Activated CD4-positive, alpha-beta T cell treated with anti-CD3 and anti-CD28 coated beads for 36 hours (primary cell): ENCODE data around the gene TTC31. TPM values are rescaled to one million over a fixed set of nuclear protein-coding genes. Genes with fewer than 3 reads are reported as not detected.
A peak's percentile ranks its signal among the peaks of the same experiment; 100 is the strongest.

Experiments used
- ATAC-seq: fragments of 200-7000 bp; cut with Tn5 transposase; one replicate; pipeline ENCODE4 v1.10.0; 2021; ENCODE audit warnings: mild to moderate bottlenecking, moderate library complexity
- CTCF ChIA-PET: fragments of 350-600 bp; sonication (Branson Sonifier 250); formaldehyde crosslinking; loops from one replicate; lab custom pipeline; 2021; ENCODE audit warnings: antibody characterized with exemption; lab: Charles Lee
- POLR2A ChIA-PET: fragments of 350-600 bp; sonication (Branson Sonifier 250); formaldehyde crosslinking; loops from one replicate; lab custom pipeline; 2021; ENCODE audit warnings: antibody characterized with exemption, inconsistent platforms; lab: Charles Lee
- DNase-seq: peaks from one replicate; pipeline ENCODE4 v3.0.0-alpha.2; 2020
- H3K27ac Mint-ChIP-seq: one replicate; pipeline ENCODE4 v1.8.0; 2021; ENCODE audit warnings: mixed read lengths
- H3K27me3 Mint-ChIP-seq: one replicate; pipeline ENCODE4 v1.8.0; 2021; ENCODE audit warnings: mixed read lengths
- H3K36me3 Mint-ChIP-seq: one replicate; pipeline ENCODE4 v1.8.0; 2021; ENCODE audit warnings: low read depth, mixed read lengths
- H3K4me1 Mint-ChIP-seq: one replicate; pipeline ENCODE4 v1.8.0; 2021; ENCODE audit warnings: mixed read lengths
- H3K4me3 Mint-ChIP-seq: one replicate; pipeline ENCODE4 v1.8.0; 2021; ENCODE audit warnings: mild to moderate bottlenecking, moderate library complexity, mixed read lengths
- H3K9me3 Mint-ChIP-seq: one replicate; pipeline ENCODE4 v1.8.0; 2021; ENCODE audit warnings: low read depth, mixed read lengths
- intact Hi-C, 2 experiments: fragments of 100-400 bp; cut with DNase I in 1 of 2; cut with micrococcal nuclease in 1 of 2; formaldehyde crosslinking; loops; one replicate each; pipeline versions ENCODE4 v1.14.2 to v1.15.1; 2022 to 2024; cut with DNase I, micrococcal nuclease
- total RNA-seq, 2 experiments: library from RNA; stranded (reverse); gene quantifications; one replicate each; pipeline ENCODE4 v1.2.3, GENCODE V29; 2021

Gene TTC31
- total RNA-seq, 2 experiments from 2014 or later, result 24.0 to 24.6 TPM

DNA sequence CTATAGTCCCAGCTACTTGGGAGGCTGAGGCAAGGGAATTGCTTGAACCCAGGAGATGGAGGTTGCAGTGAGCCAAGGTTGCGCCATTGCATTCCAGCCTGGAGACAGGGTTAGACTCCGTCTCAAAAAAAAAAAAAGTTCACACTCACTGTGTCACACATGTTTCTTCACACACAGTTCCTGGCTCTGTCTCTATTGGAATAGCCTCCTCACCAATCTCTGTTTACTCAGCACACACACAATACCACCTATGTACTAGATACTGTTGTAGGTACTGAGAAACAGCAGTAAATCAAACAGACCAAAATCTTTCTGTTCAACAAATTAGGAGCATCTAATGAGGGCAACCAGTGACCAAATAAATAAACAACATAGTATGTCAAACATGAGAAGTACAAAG is 3.3 kb downstream of the TTC31 start:
- Mint-ChIP-seq H3K36me3 (peaks cover 23% of the 10 kb centered on the region), H3K9me3 (no peaks in the 10 kb centered on the region), H3K27ac (no peak overlapping the region), H3K4me1 (peaks cover 16% of the 10 kb centered on the region), H3K27me3 (no peaks in the 10 kb centered on the region), H3K4me3 (no peak overlapping the region)
- ChIA-PET CTCF (no interaction called here), POLR2A (no interaction called here)
- DNase-seq, result no peak
- intact Hi-C loops, result no loop called here
- ATAC-seq, result no peak

DNA sequence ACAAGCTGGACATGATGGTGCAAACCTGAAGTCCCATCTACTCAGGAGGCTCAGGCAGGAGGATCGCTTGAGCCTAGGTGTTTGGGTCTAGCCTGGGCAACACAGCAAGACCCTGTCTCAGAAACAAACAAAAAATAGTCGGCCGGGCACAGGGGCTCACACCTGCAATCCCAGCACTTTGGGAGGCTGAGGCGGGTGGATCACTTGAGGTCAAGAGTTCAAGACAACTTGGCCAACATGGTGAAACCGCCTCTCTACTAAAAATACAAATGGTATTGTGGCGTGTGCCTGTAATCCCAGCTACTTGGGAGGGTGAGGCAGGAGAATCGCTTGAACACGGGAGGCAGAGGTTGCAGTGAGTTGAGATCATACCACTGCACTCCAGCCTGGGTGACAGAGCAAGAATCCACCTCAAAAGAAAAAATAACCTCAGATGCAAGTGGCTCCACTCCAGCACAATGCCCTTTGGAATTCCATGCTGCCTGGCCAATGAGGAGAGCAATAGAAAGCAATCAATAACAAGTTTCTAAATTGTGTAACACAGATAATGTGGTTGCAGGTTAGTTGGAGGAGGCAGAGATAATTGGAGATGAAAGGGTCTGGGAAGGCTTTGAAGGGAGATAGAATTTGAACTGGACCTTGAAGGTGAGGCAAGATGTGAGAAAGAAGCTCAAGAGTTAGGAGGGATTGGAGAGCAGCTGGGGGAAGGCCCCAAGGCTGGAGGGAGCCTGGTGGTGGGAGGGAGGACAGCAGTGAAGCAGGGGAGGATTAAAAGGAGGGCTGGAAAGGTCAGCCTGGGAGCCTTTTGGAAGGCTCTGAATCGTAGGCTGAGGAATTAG is 6.0 kb downstream of the TTC31 start:
- Mint-ChIP-seq H3K9me3 (no peaks in the 10 kb centered on the region), H3K36me3 (peaks cover 34% of the 10 kb centered on the region), H3K27ac (no peak overlapping the region), H3K27me3 (no peaks in the 10 kb centered on the region), H3K4me3 (no peak overlapping the region), H3K4me1 (peaks cover 4% of the 10 kb centered on the region)
- CTCF ChIA-PET, result interaction anchor here (0.5 to 1.7 kb wide), 3 partner anchors 8 to 15 kb away, joined by 3 to 5 read pairs (median 5); no protein-coding TSS in a partner anchor
- intact Hi-C loops, result no loop called here
- POLR2A ChIA-PET, result interaction anchor here (0.6 kb wide), 1 partner anchor 70 kb away, joined by 13 read pairs; no protein-coding TSS in a partner anchor
- ATAC-seq (no peak), DNase-seq (no peak)

DNA sequence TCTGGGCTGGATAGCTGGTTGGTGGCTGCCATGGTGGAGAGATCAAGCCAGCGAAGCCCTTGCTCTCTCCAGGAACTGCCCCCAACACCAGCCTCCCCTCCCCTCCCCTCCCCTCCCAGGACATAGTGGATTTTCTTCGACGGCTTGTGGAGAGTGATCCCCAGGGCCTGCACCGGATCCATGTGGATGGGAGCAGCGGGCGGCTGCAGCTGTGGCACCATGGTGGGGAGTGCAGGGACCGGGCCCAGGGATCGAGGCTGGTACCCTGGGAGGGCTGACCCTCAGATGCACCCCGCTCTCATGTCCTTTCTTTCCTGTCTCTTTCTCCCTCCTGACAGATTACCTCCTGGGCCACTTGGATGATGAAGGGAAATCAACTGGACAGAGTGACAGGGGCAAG is 7.0 kb downstream of the TTC31 start:
- H3K27ac Mint-ChIP-seq, result no peak overlapping the region
- POLR2A ChIA-PET, result no interaction called here
- no peak overlapping the region for H3K4me3 Mint-ChIP-seq
- H3K27me3 Mint-ChIP-seq, result no peaks in the 10 kb centered on the region
- ATAC-seq (no peak), DNase-seq (no peak)
- CTCF ChIA-PET, result interaction anchor here (1.0 to 1.1 kb wide), 2 partner anchors 11 to 96 kb away, joined by 5 read pairs; no protein-coding TSS in a partner anchor
- intact Hi-C loops, result no loop called here
- no peaks in the 10 kb centered on the region for H3K9me3 Mint-ChIP-seq
- H3K36me3 Mint-ChIP-seq, result peaks cover 36% of the 10 kb centered on the region
- H3K4me1 Mint-ChIP-seq, result no peaks in the 10 kb centered on the region

DNA sequence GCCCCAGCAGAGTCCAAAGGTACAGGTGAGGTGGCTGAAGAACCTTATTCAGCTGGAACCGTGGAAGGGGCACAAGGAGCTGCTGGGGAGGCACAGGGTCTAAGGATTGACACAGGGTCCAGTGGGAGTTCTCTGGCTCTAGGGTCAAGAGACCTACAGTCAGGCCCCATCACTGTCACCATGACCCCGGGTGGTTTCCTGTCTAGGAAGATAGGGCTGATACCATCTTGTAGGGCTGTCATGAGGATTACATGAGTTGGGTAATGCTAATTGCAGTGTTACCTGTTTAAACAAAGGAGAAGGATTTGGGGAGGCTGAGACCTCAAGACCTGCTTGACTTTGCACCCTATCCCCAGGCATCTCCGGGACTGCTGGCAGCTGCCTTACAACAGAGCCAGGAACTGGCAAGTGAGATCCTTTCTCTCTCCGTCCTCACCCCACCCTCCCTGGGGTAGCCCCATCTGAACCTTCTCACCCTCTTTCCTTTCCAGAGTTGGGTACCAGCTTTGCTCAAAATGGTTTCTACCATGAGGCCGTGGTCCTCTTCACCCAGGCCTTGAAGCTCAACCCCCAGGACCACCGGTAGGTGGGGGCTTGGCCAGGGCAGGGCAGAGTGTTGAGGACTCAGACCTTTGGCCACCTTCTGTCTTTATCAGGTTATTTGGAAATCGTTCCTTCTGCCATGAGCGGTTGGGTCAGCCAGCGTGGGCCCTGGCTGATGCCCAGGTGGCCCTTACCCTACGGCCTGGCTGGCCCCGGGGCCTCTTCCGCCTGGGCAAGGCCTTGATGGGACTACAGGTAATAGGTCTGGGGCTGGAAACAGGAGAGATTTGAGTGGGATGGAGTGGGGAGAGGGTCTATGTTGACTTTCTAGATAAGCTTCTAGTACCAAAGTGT is 9.0 kb downstream of the TTC31 start:
- DNase-seq (no peak), ATAC-seq (no peak)
- Mint-ChIP-seq H3K9me3 (no peaks in the 10 kb centered on the region), H3K36me3 (peaks cover 27% of the 10 kb centered on the region), H3K4me1 (no peaks in the 10 kb centered on the region), H3K27ac (no peak overlapping the region), H3K4me3 (no peak overlapping the region), H3K27me3 (no peaks in the 10 kb centered on the region)
- intact Hi-C loops, result no loop called here
- CTCF ChIA-PET, result interaction anchor here (0.6 kb wide), 1 partner anchor 76 kb away, joined by 4 read pairs; no protein-coding TSS in a partner anchor
- POLR2A ChIA-PET, result no interaction called here

DNA sequence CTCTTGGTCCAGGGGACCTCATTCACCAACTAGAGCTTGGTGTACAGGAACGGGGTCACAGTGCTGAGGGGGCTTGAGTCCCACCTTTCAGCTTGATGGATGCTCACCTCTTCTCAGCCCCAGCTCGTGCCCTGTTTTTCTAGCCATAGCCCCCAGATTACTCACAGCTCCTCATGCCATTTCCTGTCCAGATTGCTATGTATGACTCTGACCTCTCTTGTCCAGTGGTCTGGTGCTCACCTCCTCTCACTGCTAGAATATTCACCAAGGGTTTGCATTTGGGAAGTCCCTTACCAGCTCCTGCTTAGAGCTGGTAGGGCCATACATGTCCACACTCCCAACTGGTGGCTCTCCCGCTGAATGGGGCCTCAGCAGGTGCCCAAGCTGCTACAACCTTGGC is 10.7 kb downstream of the TTC31 start:
- no peak for DNase-seq
- peaks cover 10% of the 10 kb centered on the region for H3K27me3 Mint-ChIP-seq
- ATAC-seq, result no peak
- peaks cover 26% of the 10 kb centered on the region for H3K36me3 Mint-ChIP-seq
- peaks cover 8% of the 10 kb centered on the region for H3K4me1 Mint-ChIP-seq
- intact Hi-C loops, result no loop called here
- ChIA-PET POLR2A (interaction anchor here (0.7 kb wide), 1 partner anchor 63 kb away, joined by 3 read pairs; no protein-coding TSS in a partner anchor), CTCF (interaction anchor here (0.9 kb wide), 1 partner anchor 11 kb away, joined by 4 read pairs; the partner anchor contains the start of genes CCDC142 and TTC31)
- H3K27ac Mint-ChIP-seq, result no peak overlapping the region
- H3K4me3 Mint-ChIP-seq, result no peak overlapping the region
- no peaks in the 10 kb centered on the region for H3K9me3 Mint-ChIP-seq

DNA sequence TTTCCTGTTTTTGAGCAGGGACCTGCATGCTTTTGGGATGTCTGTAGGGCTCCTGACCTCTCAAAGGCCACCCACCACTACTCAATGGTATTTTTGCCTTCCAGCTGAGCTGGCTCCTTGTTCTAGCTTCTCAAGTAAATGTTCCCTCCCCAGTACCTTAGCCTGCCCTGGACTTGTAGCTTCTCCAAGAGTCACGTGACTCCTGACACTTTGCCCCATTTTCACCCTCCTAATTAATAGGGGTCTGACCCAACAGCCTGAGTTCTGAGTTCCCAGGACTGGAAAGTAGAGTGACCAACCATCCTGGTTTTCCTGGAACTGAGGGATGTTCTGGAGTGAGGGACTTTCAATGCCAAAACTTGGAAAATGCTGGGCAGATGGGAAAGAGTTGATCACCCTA is 12.6 kb downstream of the TTC31 start:
- Mint-ChIP-seq H3K27ac (no peak overlapping the region), H3K27me3 (peaks cover 24% of the 10 kb centered on the region), H3K4me3 (no peak overlapping the region), H3K36me3 (peaks cover 23% of the 10 kb centered on the region), H3K9me3 (no peaks in the 10 kb centered on the region), H3K4me1 (peaks cover 16% of the 10 kb centered on the region)
- ATAC-seq, result no peak
- DNase-seq, result no peak
- intact Hi-C loops, result loop anchor here in 1 of 2 experiments (5.0 kb wide), 1 partner anchor 37 kb away; no protein-coding TSS in a partner anchor
- ChIA-PET POLR2A (no interaction called here), CTCF (no interaction called here)

DNA sequence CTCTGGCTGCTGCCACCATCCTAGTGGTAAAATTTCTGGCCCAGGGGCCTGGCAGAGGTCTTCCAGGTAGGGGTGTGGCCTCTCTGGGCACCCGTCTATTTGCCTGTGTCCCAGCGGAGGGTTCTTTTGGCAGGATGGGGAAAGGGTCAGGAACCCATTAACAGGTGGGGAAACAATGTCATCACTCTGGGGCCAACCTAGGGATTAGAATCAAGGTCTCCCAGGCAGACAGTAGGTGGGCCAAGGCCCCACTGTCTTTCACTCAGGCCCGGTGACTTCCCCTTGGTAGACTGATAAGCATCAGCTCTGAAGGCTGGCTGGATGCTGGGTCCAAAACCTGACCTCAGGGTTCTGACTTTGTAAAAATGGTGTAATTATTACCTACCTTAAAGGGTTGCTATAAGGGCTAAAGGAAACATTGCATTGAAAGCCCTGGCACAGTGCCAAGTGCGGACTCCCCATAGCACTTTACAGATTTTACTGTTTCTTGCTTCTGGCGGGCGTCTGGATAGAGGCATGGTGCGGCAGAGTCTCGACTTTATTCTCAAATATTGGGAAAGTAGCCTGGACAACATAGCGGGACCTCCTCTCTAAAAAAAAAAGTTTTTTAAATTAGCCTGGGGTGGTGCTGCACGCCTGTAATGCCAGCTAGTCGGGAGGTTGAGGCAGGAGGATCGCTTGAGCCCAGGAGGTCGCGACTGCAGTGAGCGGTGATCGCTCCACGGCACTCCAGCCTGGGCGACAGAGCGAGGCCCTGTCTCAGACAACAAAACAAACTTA is 14.3 kb downstream of the TTC31 start:
- Mint-ChIP-seq H3K27me3 (peaks cover 39% of the 10 kb centered on the region), H3K27ac (no peak overlapping the region), H3K4me3 (peak overlapping the region; percentile 77), H3K9me3 (no peaks in the 10 kb centered on the region), H3K36me3 (peaks cover 14% of the 10 kb centered on the region), H3K4me1 (peaks cover 20% of the 10 kb centered on the region)
- ChIA-PET POLR2A (interaction anchor here (0.6 kb wide), 2 partner anchors 70 to 79 kb away, joined by 3 read pairs; no protein-coding TSS in a partner anchor), CTCF (interaction anchor here (1.1 to 1.3 kb wide), 2 partner anchors 9 to 15 kb away, joined by 4 to 5 read pairs; partner anchors contain the start of genes CCDC142 and TTC31)
- ATAC-seq (no peak), DNase-seq (no peak)
- intact Hi-C loops, result loop anchor here in 1 of 2 experiments (5.0 kb wide), 1 partner anchor 35 kb away; no protein-coding TSS in a partner anchor

DNA sequence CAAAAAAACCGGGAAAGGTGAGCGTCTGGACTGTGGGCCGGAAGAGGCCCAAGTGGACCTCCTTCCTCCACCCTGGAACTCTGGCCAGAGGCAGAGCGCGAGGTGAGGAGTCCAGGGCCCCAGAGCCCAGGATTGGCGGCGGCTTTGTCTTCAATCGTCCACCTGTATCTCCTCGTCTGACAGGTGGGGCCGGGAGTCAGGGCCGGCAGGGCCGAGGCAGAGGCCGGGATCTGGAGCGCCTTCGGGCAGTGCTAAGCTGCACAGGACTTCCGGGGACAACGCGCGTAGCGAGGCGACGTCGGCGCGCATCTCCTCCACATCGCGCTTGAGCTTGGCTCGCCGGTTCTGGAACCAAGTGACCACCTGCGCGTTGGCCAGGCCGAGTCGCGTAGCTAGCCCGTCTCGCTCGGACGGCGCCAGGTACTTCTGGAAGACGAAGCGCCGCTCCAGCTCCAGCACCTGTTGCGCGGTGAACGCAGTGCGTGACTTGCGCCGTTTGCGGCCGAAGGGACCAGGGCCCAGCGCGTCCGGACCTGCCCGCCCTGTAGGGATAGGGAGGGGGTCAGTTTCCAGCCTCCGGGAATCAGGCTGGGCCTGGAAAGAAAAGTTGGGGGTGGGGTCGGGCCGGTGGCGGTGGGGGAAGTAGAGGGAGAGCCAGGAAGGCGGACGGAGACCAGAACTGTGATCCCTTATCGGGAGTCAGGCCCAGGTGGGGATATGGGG is 15.1 kb downstream of the TTC31 start:
- peaks cover 45% of the 10 kb centered on the region for H3K27me3 Mint-ChIP-seq
- CTCF ChIA-PET, result interaction anchor here (1.3 kb wide), 1 partner anchor 15 kb away, joined by 5 read pairs; the partner anchor contains the start of genes CCDC142 and TTC31
- H3K9me3 Mint-ChIP-seq, result no peaks in the 10 kb centered on the region
- H3K4me3 Mint-ChIP-seq, result peak overlapping the region; percentile 77
- H3K36me3 Mint-ChIP-seq, result peaks cover 7% of the 10 kb centered on the region
- peaks cover 24% of the 10 kb centered on the region for H3K4me1 Mint-ChIP-seq
- DNase-seq (peak; percentile 52), ATAC-seq (peak; percentile 31)
- POLR2A ChIA-PET, result interaction anchor here (0.6 kb wide), 1 partner anchor 69 kb away, joined by 3 read pairs; no protein-coding TSS in a partner anchor
- intact Hi-C loops, result loop anchor here (2.0 to 5.0 kb wide), 2 partner anchors 34 to 57 kb away; partner anchors contain the start of gene DOK1 (in 1 of the 2)
- H3K27ac Mint-ChIP-seq, result peak overlapping the region; percentile 15

DNA sequence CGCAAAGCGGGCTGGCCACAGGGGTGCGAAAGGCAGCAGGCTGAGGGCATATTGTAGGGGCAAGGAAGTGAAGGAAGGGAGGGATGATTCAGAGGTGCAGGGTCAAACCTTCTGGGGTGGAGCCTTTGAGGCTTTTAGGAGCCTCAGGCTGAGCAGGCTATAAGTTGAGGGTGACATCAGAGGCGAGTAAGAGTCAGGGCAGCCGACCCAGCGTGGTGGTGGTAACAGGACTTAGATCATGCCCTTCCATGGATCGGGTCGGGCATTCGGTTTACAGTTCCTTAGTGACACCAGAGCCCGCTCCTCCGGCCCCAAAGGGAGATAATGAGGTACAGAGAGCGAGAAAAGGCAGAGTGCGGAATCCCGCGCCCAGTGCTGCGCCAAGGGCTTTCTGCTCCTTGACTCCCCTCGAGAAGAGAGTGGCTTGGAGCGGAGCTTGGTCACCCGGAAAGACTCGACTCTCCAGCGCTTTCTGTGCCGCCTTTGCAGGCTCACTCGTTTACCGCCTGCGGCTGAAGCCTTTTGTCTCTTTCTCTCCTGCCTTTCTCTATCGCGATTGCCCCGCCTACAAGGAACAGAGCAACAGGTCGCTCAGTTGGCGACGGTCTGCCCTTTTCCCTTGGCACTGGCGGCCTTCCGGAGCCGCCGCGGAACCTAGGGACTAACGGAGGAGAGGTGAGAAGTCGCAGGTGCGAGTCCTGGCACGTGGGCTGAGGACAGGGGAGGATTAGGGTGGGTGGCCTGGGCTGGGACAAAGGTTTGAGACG is 15.8 kb downstream of the TTC31 start:
- peaks cover 31% of the 10 kb centered on the region for H3K4me1 Mint-ChIP-seq
- CTCF ChIA-PET, result interaction anchor here (1.3 to 3.6 kb wide), 2 partner anchors 16 kb away, joined by 5 to 17 read pairs; partner anchors contain the start of genes CCDC142 and TTC31
- DNase-seq (peak; percentile 49), ATAC-seq (peak; percentile 63)
- peaks cover 50% of the 10 kb centered on the region for H3K27me3 Mint-ChIP-seq
- peak overlapping the region; percentile 15 for H3K27ac Mint-ChIP-seq
- POLR2A ChIA-PET, result no interaction called here
- peaks cover 7% of the 10 kb centered on the region for H3K36me3 Mint-ChIP-seq
- H3K9me3 Mint-ChIP-seq, result no peaks in the 10 kb centered on the region
- intact Hi-C loops, result loop anchor here (1.0 to 5.0 kb wide), 3 partner anchors 16 to 56 kb away; partner anchors contain the start of genes DOK1 (in 1 of the 2) and TLX2 (in 1 of the 2)
- H3K4me3 Mint-ChIP-seq, result peak overlapping the region; percentile 77
